Erythroblast (primary cell): Measurements from ENCODE around the gene FNDC3A.

Experiments used
- GATA1 ChIP-seq: IDR thresholded peaks from 2 replicates; pipeline ENCODE4 v1.6.1; 2011; ENCODE audit warnings: low read depth, mild to moderate bottlenecking, control low read depth, low read length, moderate library complexity
- POLR2A ChIP-seq: IDR thresholded peaks from 2 replicates; pipeline ENCODE4 v1.6.1; 2011; ENCODE audit warnings: mild to moderate bottlenecking, low read length

DNA sequence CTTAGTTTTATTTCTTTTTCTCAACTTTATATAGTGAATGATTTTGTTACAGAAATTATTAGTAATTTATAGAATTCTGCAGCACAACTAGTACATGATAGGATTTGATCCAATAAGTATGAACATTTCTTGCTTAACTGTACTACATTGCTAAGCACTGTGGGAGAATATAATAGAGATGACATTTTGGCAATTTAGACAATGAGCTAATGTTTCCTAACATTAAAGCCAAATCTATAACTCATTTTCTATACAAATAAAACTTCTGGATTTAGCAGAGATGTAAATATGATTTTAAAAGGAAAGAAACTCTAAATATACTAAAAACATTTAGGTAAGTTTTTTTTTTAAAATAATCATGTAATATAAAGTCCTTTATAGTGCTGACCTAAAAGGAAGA, 87.3 kb downstream of the FNDC3A start:
- TF ChIP-seq POLR2A (no peak), GATA1 (no peak)
